CMK (cell line): Measurements from ENCODE around the gene ZBTB2.
A peak's percentile ranks its signal among the peaks of the same experiment; 100 is the strongest.

ENCODE experiments used
- DNase-seq: peaks from one replicate; pipeline ENCODE4 v3.0.0-alpha.2; 2010; ENCODE audit warnings: low read depth

ZBTB2 gene

GRCh38 chr6:151330130-151330696 lies 61.1 kb downstream of the ZBTB2 start:
- DNase-seq = no peak

- no peak for DNase-seq
These were observed 64.3 kb downstream of the ZBTB2 start for GRCh38 chr6:151327101-151327500.

GRCh38 chr6:151326116-151326825 lies 65.1 kb downstream of the ZBTB2 start:
- no peak for DNase-seq

GRCh38 chr6:151325075-151326050 lies 66.0 kb downstream of the ZBTB2 start:
- DNase-seq = no peak

DNA sequence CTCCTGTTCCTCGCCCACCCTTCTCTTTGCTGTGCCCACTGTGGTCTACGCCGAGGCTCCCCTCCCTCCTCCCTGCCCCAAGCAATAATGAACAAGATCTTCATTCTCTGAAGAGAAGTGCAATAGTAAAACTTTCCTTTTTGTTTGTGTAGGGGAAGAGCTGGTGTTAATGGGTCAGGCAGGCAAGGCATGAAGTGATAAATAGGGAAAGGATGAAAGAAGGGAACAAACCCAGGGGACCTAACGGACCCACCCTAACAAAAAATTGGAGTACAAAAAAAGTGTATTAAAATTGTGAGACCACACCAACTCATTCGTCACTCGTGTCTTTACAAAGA lies 66.9 kb downstream of the ZBTB2 start:
- no peak for DNase-seq

DNA sequence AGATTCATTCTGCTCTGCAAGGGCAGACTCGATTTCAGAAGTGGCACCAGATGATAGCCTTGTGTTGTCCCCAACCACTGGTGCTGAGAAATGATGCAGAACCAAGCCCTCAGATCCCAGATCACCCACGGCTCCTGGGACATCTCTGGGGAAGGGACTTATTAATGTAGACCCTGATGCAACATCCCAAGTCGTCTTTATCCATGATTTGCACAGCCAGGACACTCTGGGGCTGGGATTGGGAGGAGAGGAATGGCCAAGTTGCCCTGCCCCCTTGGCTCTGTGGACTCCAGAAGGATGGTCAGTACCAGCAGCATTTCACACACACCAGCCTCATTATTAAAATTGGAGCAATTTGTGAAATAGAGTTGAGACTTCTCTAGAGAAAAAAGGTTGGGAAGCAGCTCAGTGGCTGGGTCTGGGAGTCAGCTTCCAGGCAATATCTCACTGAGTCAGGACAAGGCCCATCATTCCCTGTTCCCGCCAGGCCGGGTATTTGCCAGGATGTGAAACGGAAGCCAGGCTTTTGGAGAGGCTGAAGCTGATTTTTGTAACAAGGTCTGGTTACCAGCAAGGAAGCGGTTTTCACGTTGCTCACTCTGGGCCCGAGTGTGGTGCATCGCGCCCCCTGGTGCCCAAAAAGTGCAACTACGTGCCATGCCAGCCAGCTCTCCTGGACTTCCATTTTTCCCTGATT lies 67.4 kb downstream of the ZBTB2 start:
- DNase-seq = peak; percentile 45

DNA sequence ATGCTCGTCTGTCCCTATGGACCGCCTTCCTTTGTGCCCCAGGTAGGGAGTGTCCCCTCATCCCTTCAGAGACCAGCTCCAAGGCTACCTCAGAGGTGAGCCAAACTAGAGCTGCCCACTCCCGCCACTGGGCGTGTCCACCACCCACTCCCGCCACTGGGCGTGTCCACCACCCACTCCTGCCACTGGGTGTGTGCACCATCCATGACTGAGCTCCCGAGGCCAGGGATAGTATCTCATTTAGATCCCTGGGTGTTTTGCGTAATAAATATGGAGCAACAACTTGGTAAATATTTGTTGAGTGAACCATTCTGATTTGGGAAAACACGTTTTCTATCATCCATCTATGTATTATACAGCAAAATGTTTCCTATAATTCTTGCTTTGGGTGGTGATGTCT lies 68.8 kb downstream of the ZBTB2 start:
- no peak for DNase-seq

DNA sequence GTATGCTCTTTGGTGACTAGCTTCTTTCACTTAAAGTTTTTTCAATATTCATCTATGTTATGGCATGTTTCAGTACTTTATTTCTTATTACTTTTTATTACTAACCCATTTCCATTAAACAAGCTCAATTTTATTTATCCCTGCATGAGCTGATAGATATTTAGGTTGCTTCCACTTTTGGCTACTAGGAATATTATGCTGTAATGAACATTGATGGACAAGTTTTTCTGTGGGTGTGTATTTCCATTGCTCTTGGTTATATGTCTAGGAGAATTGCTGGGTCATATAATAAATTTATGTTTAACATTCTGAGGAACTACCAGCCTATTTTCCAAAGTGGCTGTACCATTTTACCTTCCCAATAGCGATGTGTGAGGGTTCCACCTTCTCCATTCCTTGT lies 69.9 kb downstream of the ZBTB2 start:
- no peak for DNase-seq

DNA sequence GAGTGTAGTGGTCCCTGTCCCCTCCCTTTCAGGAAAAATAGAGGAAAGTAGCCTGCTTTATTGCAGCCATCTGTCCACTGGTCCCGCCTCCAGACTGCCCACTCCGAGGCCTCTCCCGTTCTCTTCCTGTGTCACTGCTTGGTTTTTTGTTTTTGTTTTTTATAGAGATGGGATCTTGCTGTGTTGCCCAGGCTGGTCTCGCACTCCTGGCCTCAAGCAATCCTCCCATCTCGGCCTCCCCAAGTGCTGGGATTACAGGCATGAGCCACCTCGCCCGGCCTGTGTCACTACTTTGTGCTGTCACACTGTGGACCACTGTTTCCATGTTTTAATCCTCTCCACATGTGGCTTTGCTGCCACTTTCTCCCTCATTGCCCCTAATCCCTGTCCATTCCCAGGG lies 71.2 kb downstream of the ZBTB2 start:
- no peak for DNase-seq

GRCh38 chr6:151317995-151318365 lies 73.4 kb downstream of the ZBTB2 start:
- no peak for DNase-seq

DNA sequence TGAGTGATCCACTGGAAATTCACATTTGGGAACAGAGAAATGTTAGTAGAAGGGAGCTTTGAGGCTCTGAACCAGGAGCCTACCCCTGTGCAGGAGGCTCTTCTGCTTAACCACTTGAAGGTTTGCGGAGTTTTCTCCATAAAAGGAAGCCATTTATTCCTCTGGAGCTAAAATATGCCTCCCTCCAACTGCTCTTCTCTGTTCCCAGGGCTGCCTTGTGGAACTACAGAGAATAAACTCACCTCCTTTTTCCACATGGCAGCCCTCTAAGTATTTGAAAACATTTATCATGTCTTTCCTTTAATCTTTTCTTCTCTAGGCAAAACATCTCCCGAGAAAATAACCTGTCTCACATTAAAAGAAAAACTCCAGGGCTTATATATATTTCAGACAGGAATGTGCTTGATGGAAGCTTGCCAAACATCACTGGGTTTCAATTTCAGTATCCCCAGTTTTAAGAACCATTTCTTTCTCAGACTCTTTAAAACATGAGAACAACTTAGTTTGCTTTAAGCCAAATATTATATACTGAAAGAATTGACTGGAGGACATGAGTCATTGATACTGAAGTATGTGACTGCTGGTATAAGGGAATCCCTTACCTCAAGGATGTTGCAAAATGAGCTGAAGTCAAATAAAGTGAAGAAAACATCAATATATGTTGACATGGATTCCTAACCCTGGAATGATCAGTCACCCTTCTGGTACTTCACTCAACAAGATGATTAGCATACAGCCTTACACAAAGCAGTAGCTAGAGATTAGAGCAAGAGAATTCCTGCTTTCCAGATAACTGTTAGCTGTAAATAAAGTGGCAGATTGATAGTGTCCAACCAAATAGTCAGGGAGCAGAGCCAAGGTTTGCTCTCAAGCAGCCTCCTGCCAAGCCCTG lies 74.0 kb downstream of the ZBTB2 start:
- no peak for DNase-seq

- peak; percentile 21 for DNase-seq
These were observed 75.7 kb downstream of the ZBTB2 start for GRCh38 chr6:151315661-151316060.
